ENCODE results near the gene PTPN12. TPM values are rescaled to one million over a fixed set of nuclear protein-coding genes. Genes with fewer than 3 reads are reported as not detected.

The PTPN12 gene
- total and polyA plus RNA-seq, 7 donors, result 16.5 to 52.6 (median 34.0) TPM

DNA sequence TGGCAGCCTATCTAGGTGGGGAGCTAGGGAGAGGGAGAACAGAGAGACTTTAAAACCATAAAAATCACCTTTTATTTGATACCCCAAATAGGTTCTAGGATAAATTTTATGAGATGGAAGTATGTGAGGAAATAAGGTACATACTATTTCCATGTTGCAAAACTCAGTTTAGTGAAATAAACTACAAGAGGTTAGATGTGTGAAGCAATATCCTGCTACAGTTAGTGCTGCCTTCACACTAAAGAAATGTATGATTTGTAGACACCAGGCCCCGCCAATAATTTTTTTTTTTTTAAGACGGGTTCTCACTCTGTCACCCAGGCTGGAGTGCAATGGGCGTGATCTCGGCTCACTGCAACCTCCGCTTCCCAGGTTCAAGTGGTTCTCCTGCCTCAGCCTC lies 124.7 kb downstream of the PTPN12 start:
- intact Hi-C loops (cut with DNase I), result no loop called here
- H3K4me3 ChIP-seq, result no peak overlapping the region
- no peaks in the 10 kb centered on the region for H3K9me3 ChIP-seq
- no peak overlapping the region for H3K27ac ChIP-seq
- no peak for DNase-seq
- no peaks in the 10 kb centered on the region for H3K36me3 ChIP-seq (ENCODE audit: insufficient read depth in 1 of 2, low read depth in 1 of 2)
- ATAC-seq, result no peak
- H3K4me1 ChIP-seq, result no peaks in the 10 kb centered on the region
- no peak for TF ChIP-seq CTCF (IDR thresholded peaks at IDR 0.05)
- no peaks in the 10 kb centered on the region for H3K27me3 ChIP-seq (ENCODE audit: insufficient read depth in 3 of 3, low read length in 2 of 3)
- WGBS, 3 donors, result 90 to 97% (median 95%) methylated on average over 5 of the region's 5 CpGs

DNA sequence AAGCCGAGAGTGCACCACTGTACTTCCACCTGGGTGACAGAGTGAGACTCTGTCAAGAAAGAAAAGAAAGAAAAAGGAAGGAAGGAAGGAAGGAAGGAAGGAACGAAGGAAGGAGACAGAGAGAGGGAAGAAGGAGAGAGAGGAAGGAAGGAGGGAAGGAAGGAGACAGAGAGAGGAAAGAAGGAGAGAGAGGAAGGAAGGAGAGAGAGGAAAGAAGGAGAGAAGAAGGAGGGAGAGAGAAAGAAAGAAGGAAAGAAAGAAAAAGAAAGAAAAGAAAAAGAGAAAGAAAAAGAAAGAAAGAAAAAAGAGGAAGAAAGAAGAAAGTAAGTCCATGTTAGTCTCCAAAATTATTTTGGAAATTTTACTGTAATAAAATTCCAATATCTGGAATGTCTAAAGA lies 125.8 kb downstream of the PTPN12 start:
- no peaks in the 10 kb centered on the region for H3K9me3 ChIP-seq
- WGBS, 3 donors, result 90 to 97% (median 91%) methylated on average over 2 of the region's 2 CpGs
- H3K4me1 ChIP-seq, result no peaks in the 10 kb centered on the region
- no peak overlapping the region for H3K4me3 ChIP-seq
- no peaks in the 10 kb centered on the region for H3K36me3 ChIP-seq (ENCODE audit: insufficient read depth in 1 of 2, low read depth in 1 of 2)
- H3K27me3 ChIP-seq (ENCODE audit: insufficient read depth in 3 of 3, low read length in 2 of 3), result no peaks in the 10 kb centered on the region
- ATAC-seq (no peak), DNase-seq (no peak)
- TF ChIP-seq CTCF (IDR thresholded peaks at IDR 0.05), result no peak
- intact Hi-C loops (cut with DNase I), result no loop called here
- no peak overlapping the region for H3K27ac ChIP-seq

DNA sequence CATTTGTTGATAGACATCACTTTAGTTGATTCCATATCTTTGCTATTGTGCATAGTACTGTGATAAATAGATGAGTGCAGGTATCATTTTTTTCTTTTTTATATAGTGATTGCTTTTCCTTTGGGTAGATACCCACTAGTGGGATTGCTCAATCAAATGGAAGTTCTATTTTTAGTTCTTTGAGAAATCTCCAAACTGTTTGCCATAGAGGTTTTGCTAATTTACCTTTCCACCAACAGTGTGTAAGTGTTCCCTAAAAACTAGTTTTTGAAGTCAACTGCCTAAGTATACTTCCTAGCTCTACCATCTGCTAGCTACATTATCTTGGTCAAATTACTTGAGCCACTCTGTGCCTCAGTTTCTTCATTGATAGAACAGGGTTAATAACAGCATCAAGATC lies 127.6 kb downstream of the PTPN12 start:
- no peak for TF ChIP-seq CTCF (IDR thresholded peaks at IDR 0.05)
- DNase-seq, result no peak
- Histone ChIP-seq H3K9me3 (no peaks in the 10 kb centered on the region), H3K4me1 (no peaks in the 10 kb centered on the region), H3K36me3 (ENCODE audit: insufficient read depth in 1 of 2, low read depth in 1 of 2) (no peaks in the 10 kb centered on the region), H3K27ac (no peak overlapping the region), H3K27me3 (ENCODE audit: insufficient read depth in 3 of 3, low read length in 2 of 3) (no peaks in the 10 kb centered on the region), H3K4me3 (no peak overlapping the region)
- no peak for ATAC-seq
- intact Hi-C loops (cut with DNase I), result no loop called here

- H3K4me1 ChIP-seq, result no peaks in the 10 kb centered on the region
- no peak for TF ChIP-seq CTCF (IDR thresholded peaks at IDR 0.05)
- no peak overlapping the region for H3K27ac ChIP-seq
- DNase-seq, result no peak
- no peaks in the 10 kb centered on the region for H3K9me3 ChIP-seq
- intact Hi-C loops (cut with DNase I), result no loop called here
- no peaks in the 10 kb centered on the region for H3K27me3 ChIP-seq (ENCODE audit: insufficient read depth in 3 of 3, low read length in 2 of 3)
- H3K36me3 ChIP-seq (ENCODE audit: insufficient read depth in 1 of 2, low read depth in 1 of 2), result no peaks in the 10 kb centered on the region
- no peak overlapping the region for H3K4me3 ChIP-seq
- ATAC-seq, result no peak
Measured at GRCh38 chr7:77665161-77665560, 128.1 kb downstream of the PTPN12 start.

GRCh38 chr7:77667459-77668086 lies 130.5 kb downstream of the PTPN12 start:
- no peak for ATAC-seq
- H3K9me3 ChIP-seq, result no peaks in the 10 kb centered on the region
- DNase-seq, result no peak
- no peaks in the 10 kb centered on the region for H3K4me1 ChIP-seq
- no peak overlapping the region for H3K27ac ChIP-seq
- H3K4me3 ChIP-seq, result no peak overlapping the region
- no peak for TF ChIP-seq CTCF (IDR thresholded peaks at IDR 0.05)
- intact Hi-C loops (cut with DNase I), result no loop called here
- H3K36me3 ChIP-seq (ENCODE audit: insufficient read depth in 1 of 2, low read depth in 1 of 2), result no peaks in the 10 kb centered on the region
- no peaks in the 10 kb centered on the region for H3K27me3 ChIP-seq (ENCODE audit: insufficient read depth in 3 of 3, low read length in 2 of 3)
- 43 to 55% (median 49%) methylated on average over 6 of the region's 6 CpGs for WGBS, 3 donors
